GM12891 (cell line): Measurements from ENCODE around the gene PGS1.

Source experiments
- DNase-seq: peaks from one replicate; pipeline ENCODE4 v3.0.0; 2011; ENCODE audit warnings: low spot score; ENCODE audit not compliant: insufficient read length
- FAIRE-seq: peaks from 2 replicates; lab custom pipeline; 2011; peaks lifted over from hg19 to GRCh38; lab: Jason Lieb, UNC
- PAX5 ChIP-seq: IDR thresholded peaks from 2 replicates; pipeline ENCODE4 v1.6.1; 2011; ENCODE audit warnings: low read length, moderate library complexity, mild to moderate bottlenecking; ENCODE audit not compliant: insufficient read depth, severe bottlenecking
- POLR2A ChIP-seq: IDR thresholded peaks from 2 replicates; pipeline ENCODE4 v1.6.1; 2011; ENCODE audit warnings: low read depth, low read length, control low read depth
- POLR2AphosphoS5 ChIP-seq: IDR thresholded peaks from 2 replicates; pipeline ENCODE4 v1.6.1; 2011; ENCODE audit warnings: low read depth, low read length, control low read depth
- POU2F2 ChIP-seq: IDR thresholded peaks from 2 replicates; pipeline ENCODE4 v1.6.1; 2011; ENCODE audit warnings: low read depth, mild to moderate bottlenecking, control low read depth, low read length, moderate library complexity
- SPI1 ChIP-seq: IDR thresholded peaks from 2 replicates; pipeline ENCODE4 v1.6.1; 2011; ENCODE audit warnings: low read depth, low read length, control low read depth
- TAF1 ChIP-seq: IDR thresholded peaks from 2 replicates; pipeline ENCODE4 v1.6.1; 2011; ENCODE audit warnings: low read depth, low read length, control low read depth

The PGS1 gene

DNA sequence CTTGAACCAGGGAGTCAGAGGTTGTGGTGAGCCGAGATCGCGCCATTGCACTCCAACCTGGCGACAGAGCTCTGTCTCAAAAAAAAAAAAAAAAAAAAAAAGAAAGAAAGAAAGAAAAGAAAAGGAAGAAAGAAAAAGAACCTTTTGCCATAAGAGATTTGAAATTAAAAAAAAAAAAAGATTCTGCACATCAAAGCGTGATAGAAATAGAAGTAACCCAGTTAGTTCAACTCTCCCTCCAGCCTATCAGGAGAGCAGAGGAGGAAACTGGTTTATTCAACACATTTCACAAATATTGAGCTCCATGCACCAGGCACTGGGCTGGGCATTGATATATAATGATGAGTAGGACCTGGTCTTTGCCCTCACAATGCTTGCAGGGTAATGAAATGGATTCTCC, 16.2 kb upstream of the PGS1 start:
- DNase-seq (no peak), FAIRE-seq (no peak)
- TF ChIP-seq POU2F2 (no peak), POLR2A (no peak), PAX5 (no peak), POLR2AphosphoS5 (no peak), TAF1 (no peak), SPI1 (no peak)

DNA sequence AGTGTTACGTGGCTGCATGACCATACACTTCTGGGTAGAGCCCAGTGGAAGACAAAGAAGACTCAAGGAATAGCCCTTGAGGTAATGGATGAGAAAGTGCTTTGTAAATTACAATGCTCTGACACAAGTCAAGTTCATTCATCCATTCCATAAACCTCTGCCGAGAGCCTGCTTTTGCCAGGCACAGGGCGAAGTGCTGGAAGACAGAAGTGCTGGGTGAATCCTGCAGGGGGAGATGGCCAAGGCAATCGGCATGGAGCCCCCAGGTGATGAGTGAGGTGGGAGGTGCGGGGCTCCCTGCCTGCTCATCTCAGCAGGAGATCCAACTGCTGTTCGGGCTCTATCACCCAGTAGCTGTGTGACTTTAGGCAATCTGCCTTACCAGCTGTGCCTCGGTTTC, 15.8 kb upstream of the PGS1 start:
- TF ChIP-seq POU2F2 (no peak), SPI1 (no peak), POLR2A (no peak), POLR2AphosphoS5 (no peak), PAX5 (no peak), TAF1 (no peak)
- no peak for FAIRE-seq
- DNase-seq, result no peak

DNA sequence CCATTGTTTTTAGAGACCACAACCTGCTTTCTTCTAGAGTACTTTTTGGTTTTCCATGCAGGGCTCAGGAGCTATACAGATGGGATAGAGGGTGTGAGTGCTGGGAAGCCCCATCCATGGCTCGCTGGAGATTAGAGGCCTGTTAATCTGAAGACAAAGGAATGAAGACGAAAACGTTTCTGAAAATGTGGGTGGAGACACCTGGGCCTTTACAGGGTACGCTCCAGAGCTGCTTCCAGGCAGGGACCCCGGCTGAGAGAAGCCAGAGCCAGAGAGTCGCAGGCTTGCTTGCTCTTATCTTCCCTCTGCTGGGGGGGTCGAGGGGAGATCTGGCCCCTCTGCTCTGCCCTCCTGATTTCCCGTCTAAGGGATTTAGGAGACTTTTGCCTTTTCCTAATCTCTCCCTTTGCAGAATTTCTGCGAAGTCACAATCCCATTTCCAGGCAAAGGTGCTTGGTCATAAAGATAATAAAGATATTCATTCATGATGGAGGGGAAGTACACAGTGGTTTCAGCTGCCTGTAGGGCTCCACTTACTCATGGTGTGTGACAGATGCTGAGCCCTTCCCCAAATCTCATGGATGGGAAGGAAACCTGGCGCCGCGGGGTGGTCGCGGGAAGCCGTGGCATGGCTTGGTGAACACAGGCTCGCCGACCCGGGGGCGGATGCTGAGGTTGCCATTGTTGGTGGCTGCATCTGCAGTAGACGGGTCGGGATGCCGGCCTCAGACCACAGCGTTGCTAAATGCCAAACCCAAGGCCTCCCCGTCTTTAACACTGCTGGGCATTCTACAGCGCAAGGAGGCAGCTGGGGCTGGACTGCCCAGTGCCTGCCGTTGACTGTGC, 13.8 kb upstream of the PGS1 start:
- TF ChIP-seq POLR2AphosphoS5 (no peak), SPI1 (no peak), TAF1 (no peak), POU2F2 (no peak), PAX5 (no peak), POLR2A (no peak)
- FAIRE-seq (no peak), DNase-seq (no peak)

DNA sequence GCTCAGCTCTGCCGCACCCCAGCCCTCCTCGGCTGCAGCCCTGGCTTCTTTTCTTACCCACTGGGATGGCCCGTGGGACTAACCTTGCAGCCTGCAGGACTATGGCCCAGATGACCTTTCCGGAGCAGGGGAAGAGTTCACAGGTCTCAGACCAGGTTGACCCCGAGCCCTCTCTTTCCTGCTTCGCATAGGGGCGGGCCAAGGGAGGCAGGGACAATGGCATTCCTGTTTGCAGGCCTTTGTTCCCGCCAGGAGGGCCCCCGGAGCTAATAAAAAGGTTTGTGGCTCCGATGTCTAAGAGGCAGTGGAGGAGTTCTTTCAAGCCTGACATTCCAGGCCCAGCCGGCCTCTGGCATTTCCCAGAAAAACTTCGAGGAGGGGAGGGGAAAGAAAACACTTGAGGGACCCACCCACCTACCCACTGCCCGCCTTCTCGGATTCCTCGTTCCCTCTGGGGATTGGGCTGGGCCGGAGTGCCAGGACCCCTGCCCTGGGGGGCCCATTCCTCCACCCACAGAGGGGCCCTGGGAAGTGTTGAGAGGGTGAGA, 12.8 kb upstream of the PGS1 start:
- no peak for DNase-seq
- TF ChIP-seq TAF1, result no peak
- no peak for TF ChIP-seq POU2F2
- TF ChIP-seq POLR2A, result no peak
- no peak for TF ChIP-seq SPI1
- no peak for TF ChIP-seq PAX5
- no peak for TF ChIP-seq POLR2AphosphoS5
- no peak for FAIRE-seq

DNA sequence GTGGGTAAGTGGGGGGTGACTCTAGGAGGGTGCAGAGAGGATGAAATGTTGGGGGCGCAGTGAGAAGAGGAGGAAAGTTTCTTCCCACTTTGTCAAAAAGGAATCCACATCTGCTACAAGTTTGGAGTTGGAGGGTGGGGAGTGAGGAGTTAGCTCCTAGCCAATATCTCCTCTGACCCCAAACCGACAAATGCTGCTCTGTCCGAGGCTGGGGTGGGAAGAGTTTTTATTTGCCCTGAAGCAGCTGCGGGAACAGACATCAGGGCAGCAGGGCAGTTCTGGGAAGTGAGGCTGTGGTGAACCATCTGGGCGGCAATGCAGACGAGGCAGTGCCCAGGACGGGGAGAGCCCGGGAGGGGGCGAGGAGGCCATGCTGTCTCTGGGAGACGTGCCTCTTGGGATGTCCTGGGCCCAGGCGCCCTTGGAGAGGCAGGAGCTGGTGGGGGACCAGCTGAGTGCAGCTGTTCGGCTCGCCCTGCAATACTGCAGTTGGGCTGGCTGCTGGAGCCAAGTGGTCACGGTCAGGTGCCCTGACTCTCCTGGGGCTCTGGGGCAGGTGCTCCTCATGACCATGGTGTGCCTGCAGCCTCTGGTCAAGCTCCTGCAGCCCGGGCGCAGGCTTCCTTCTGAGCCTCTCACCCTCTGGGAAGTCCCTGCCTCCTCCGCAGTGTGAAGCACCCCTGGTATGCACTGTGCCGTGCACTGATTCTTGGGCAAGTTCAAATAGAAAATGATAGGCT, 12.2 kb upstream of the PGS1 start:
- TF ChIP-seq PAX5 (peak; percentile 38), POLR2AphosphoS5 (no peak)
- DNase-seq, result no peak
- no peak for FAIRE-seq

DNA sequence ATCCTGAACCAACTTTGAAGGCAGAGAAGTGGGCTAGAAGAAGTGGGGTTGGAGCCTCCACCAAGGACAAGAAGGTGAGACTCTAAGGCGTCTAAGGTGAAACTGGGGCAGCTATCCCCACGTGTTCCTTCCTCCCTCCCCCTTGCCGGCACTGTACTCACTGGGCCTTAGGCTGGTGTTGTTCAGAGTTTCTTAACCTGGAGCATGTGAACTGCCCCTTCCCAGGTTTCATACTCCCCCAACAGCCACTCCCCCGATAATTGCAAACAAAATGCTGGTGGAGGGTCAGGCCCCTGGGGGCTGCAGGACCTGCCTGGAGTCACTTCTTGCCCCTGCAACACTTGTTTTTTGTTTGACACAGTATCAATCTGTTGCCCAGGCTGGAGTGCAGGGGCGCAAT, 11.3 kb upstream of the PGS1 start:
- DNase-seq (no peak), FAIRE-seq (no peak)
- TF ChIP-seq POLR2A, result no peak
- TF ChIP-seq PAX5, result no peak
- no peak for TF ChIP-seq POLR2AphosphoS5
- TF ChIP-seq POU2F2, result no peak
- TF ChIP-seq TAF1, result no peak
- TF ChIP-seq SPI1, result no peak

DNA sequence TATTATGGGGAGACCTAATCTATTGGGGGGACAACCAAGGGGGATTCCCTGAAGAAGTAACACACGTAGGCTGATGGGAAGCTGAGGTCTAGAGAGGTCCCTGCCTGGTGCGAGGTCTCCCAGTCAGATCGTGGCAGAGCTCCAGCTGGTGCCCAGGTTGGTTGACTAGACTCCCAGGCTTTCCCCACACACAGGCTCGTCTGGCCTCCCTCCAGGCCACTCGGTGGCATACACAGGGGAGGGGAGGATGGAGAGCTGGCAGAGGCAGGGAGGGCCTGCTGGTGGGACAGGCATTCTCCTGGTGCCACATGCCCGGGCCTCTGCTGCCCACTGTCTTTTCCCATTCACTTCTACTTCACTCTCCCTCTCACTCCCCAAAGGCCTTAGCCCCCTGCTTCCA, 10.1 kb upstream of the PGS1 start:
- TF ChIP-seq TAF1 (no peak), SPI1 (no peak), POU2F2 (no peak), PAX5 (no peak)
- no peak for FAIRE-seq

DNA sequence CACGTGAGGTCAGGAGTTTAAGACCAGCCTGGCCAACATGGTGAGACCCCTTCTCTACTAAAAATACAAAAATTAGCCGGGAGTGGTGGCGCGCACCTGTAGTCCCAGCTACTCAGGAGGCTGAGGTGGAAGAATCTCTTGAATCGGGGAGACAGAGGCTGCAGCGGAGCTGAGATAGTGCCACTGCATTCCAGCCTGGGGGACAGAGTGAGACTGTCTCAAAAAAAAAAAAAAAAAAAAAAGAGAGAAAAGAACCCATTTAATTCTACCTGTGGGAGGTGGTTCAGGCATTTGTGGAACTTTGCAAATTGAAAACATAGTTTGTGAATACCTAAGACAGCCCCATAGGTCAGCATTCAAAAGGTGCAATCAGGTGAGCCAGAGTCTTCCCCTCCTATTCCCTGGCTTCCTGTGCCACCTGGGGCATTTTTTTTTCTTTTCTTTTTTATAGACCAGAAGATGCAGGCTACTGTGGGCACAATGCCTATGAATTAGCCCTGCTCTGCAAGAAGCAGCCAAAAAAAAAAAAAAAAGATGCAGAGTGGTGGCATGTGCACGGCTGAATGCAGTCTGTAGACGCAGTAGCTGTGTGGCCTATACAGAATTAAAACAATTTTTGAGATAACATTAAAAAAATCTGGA, 9.5 kb upstream of the PGS1 start:
- no peak for TF ChIP-seq POU2F2
- no peak for TF ChIP-seq TAF1
- FAIRE-seq, result no peak

More for the DNA sequence above, 10.1 kb upstream of the PGS1 start:
- DNase-seq, result no peak

DNA sequence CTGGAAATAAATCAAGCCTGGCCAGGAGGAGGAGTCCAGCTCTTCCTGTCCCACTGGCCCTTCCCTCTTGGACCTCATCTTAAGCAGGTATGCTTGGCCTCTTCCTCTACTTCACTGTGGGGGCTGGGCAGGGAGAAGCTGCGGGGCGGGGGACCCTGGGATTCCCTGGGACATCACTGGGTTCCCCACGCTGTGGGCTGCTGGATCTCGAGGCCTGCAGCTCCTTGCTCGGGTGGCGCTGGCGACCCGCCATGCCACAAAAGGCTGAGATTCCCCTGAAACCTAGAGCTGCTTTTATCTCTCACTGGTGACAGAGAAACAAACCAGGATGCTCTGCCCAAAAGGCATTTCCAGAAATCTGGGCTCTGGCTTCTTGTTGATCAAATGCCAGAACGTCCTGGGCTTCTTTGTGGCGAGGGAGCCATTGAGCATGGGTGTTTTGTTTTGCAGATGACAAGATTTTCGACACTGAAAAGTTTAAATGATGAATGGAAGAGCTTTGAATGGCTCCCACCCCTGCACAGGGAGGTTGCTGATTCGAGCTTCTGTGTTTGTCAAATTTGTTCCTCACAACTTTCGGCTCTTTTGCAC, 8.6 kb upstream of the PGS1 start:
- FAIRE-seq, result no peak
- DNase-seq, result no peak

More for the DNA sequence above, 9.5 kb upstream of the PGS1 start:
- no peak for DNase-seq

More for the DNA sequence above, 8.6 kb upstream of the PGS1 start:
- TF ChIP-seq SPI1 (no peak), POLR2AphosphoS5 (no peak), POU2F2 (no peak), TAF1 (no peak), POLR2A (no peak), PAX5 (no peak)
